Left kidney (tissue), 2 donors: Measurements from ENCODE around the gene EMX2. TPM values are rescaled to one million over a fixed set of nuclear protein-coding genes. Genes with fewer than 3 reads are reported as not detected.

Experiments used
- DNase-seq: peaks from one replicate; pipeline ENCODE4 v3.0.0-alpha.2; 2013
- polyA plus RNA-seq: library from polyadenylated mRNA; unstranded; fragments of 120-200 nt; gene quantifications from one replicate; pipeline ENCODE4 v1.2.1, GENCODE V29; 2013; ENCODE audit not compliant: insufficient read length

Gene EMX2
- polyA plus RNA-seq, 1 donor = 177 TPM

- DNase-seq = no peak
Observed at GRCh38 chr10:117530791-117531190, 11.8 kb upstream of the EMX2 start.

DNA sequence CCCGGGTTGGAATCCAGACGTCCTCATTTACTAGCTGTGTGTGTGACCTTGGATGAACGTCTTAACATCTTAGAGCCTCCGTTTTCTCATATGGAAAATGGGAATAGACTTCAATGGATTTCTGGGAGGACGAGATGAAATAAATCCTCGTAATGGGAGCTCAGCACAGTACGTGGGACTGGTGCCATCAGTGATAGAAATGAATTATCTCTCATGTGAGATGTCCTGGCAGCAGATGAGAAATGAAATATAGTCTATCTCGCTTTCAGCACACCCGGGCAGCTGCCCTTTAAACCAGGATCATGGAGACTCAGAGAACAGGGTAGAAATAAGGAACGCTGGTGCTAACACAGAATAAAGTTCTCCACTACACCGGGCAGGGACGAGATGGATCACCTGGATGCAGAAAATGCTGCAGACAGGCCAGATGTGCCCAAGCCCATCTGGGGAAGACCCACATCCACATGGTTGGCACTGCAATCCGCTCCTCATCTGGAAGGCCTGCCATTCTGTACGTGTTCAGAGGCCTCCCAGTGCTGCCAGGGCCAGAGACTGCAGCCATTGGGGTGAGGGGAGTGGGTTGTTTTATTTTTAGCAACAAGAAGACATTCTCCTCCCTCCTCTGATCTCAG lies 11.1 kb upstream of the EMX2 start:
- no peak for DNase-seq

DNA sequence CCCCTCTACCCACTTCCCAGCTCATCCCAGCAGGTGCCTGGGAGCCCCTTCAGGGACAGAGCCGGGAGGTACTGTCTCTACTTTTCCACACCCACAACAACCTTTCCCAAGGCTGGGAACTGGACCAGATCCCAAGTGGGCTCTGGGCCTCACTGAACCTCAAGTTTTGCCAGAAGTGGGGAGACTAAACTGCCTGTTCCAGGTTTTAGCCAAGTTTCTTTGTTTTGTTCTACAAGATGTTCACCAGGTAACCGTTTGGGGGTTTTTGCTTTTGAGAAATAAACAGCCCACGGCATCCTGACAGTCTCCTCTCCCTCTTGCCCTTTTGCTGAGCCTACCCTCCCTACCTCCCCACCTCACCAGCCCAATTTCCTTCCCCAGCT lies 10.6 kb upstream of the EMX2 start:
- DNase-seq = no peak

GRCh38 chr10:117532451-117533107 lies 10.0 kb upstream of the EMX2 start:
- DNase-seq = peak; percentile 24

- peak; percentile 53 for DNase-seq
Observed at GRCh38 chr10:117533507-117534281, 8.9 kb upstream of the EMX2 start.

DNA sequence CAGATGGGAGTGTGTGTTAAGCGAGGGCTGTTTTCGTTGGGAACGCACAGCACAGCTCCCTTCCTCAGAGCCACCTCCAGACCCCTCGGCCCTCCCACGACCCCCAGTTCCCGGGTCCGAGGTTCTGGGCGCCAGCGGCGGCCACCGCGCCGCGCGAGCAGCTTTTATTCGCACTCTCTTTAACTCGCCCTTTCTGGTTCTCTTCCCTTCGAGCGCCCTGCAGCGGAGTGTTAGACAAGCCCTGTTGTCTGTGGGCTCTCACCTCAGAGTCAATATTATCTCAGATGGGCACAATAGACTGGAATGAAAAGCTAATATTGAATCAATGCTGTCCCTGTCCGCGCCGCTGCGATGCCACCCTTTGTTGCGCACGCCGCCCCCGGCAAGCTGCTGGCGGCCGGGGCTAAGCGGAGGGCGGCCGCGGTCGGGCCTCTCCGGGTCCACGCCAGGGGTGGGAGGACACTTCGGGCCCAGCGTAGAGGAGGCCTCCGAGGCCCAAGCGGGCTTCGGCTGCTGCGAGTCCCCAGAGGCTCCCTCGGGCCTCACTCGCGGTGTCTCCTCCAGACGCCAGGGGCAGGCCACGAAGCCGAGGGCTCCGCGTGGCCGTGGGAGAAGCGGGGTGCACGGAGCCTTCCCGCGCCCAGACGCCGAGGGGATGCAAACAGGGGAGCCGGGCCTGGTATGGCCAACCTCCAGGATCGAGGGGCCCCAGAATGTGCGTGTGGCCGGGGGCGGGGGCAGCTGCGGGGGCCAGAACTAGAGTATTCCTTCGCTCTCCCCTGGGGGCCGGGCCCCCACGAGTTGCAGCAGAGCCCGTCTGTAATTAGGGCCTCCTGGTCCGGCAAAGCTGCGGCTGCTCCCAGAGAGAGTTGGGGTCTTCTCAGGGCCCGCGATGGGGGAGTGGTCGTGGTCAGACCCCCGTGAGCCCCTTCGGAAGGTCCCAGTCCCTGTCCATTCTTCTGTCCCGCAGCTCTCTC lies 7.9 kb upstream of the EMX2 start:
- DNase-seq = peak; percentile 28

GRCh38 chr10:117535298-117536071 lies 7.1 kb upstream of the EMX2 start:
- peak; percentile 22 for DNase-seq

DNA sequence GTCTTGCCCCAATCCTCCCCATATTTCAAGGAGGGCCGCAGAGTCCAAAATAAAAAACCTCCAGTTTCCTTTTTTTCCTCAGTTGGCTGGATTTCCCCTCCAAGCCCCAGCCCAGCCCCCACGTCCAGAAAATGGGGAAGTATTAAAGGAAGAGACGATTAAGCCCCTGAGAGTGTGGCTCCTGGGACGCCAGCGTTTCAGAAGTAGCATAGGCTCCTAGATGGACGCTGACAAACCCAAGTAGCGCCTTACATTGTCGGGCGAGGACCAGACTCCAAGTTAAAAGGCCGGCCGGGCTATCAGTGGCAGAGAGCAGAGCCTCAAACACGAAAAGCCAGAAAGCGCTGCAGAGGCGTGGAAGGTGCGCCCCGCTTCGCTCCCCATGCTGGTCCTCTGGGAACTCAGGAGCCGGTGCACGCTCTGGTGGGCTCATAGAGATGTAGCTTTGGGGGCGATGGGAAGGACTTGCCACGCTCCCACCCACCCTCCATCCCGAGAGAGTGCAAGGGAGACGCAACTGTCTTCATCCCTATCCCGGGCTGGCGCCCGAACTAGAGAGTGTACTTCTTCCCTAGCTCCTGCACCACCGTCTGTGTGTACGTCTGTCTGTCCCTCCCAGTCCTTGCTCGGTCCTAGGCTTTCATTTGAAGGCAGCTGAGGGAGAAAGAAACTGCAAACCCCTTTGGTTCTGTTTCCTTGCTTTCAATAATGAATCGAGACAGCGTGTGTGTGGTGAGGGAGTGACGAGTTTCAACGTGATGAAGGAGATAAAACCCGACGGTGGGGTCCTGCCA lies 6.3 kb upstream of the EMX2 start:
- peak; percentile 18 for DNase-seq

- peak; percentile 11 for DNase-seq
Observed at GRCh38 chr10:117536866-117537435, 5.6 kb upstream of the EMX2 start.

GRCh38 chr10:117537436-117537903 lies 5.1 kb upstream of the EMX2 start:
- DNase-seq = peak; percentile 57

- DNase-seq = peak; percentile 10
Observed at GRCh38 chr10:117537904-117538524, 4.5 kb upstream of the EMX2 start.

DNA sequence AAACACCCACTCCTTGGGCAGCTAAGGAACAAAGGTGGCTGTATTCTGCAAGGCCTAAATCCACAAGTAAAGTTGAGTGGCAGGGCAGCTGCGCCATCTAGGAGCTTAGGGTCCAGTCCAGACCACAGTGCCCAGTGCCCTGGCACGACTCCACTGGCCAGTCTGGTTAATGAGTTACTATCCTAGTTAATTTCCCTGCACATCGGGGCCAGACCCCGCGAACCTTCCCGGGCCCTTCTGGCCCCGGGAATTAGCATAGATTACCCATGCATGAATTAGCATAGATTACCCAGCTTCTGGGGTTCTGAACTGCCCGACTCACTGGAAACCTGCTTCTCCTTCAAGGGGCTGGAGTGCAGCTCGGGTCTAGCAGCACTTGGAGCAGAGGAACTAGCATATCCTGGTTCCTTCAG lies 3.2 kb upstream of the EMX2 start:
- peak; percentile 48 for DNase-seq

GRCh38 chr10:117539903-117540639 lies 2.5 kb upstream of the EMX2 start:
- no peak for DNase-seq

- no peak for DNase-seq
Observed at GRCh38 chr10:117540640-117541404, 1.7 kb upstream of the EMX2 start.

GRCh38 chr10:117541405-117541908 lies 1.1 kb upstream of the EMX2 start:
- peak; percentile 82 for DNase-seq

GRCh38 chr10:117541909-117542705 lies 439 bp upstream of the EMX2 start:
- peak; percentile 90 for DNase-seq
